Large intestine (tissue), 3 donors: Measurements from ENCODE around the gene MYL7. TPM values are rescaled to one million over a fixed set of nuclear protein-coding genes. Genes with fewer than 3 reads are reported as not detected.
"Not testable (repeated sequence)": the region's sequence is repeated elsewhere in the genome, so short reads cannot be mapped to it uniquely, and the experiment has no call there.

Source experiments
- DNase-seq, 2 donors: peaks; one replicate each; pipeline versions ENCODE4 v3.0.0 to v3.0.0-alpha.2; 2013
- H3K27ac ChIP-seq: one replicate; pipeline ENCODE4 v1.5.1; 2013; ENCODE audit warnings: low read length
- H3K27me3 ChIP-seq: 2 replicates; pipeline ENCODE4 v1.6.1; 2013; ENCODE audit warnings: low read length; ENCODE audit not compliant: control insufficient read depth, insufficient read depth
- H3K36me3 ChIP-seq: 2 replicates; pipeline ENCODE4 v1.6.1; 2013; ENCODE audit warnings: low read length; ENCODE audit not compliant: control insufficient read depth, insufficient read depth
- H3K4me1 ChIP-seq: one replicate; pipeline ENCODE4 v1.6.1; 2013; ENCODE audit warnings: low read length; ENCODE audit not compliant: control insufficient read depth, insufficient read depth
- H3K4me3 ChIP-seq: one replicate; pipeline ENCODE4 v1.5.1; 2013; ENCODE audit warnings: low read length
- H3K9me3 ChIP-seq: one replicate; pipeline ENCODE4 v1.6.1; 2013; ENCODE audit warnings: mild to moderate bottlenecking, low read depth, low read length, moderate library complexity; ENCODE audit not compliant: control insufficient read depth
- WGBS: methylation state at CpG from one replicate; pipeline ENCODE4 v1.1.5; 2013; ENCODE audit warnings: low lambda C conversion rate; ENCODE audit not compliant: insufficient coverage; 5-methylcytosine and 5-hydroxymethylcytosine counted together
- polyA plus RNA-seq: library from polyadenylated mRNA; unstranded; fragments of 120-200 nt; gene quantifications from one replicate; pipeline ENCODE4 v1.2.1, GENCODE V29; 2013

MYL7 gene
- polyA plus RNA-seq, 1 donor: 0.52 TPM

- no peak for DNase-seq
- Histone ChIP-seq H3K4me1 (no peaks in the 10 kb centered on the region), H3K27ac (no peak overlapping the region), H3K4me3 (no peak overlapping the region), H3K36me3 (no peaks in the 10 kb centered on the region), H3K9me3 (no peaks in the 10 kb centered on the region), H3K27me3 (peaks cover 2% of the 10 kb centered on the region)
- WGBS: 45% methylated on average over 2 of the region's 16 CpGs
Measured at GRCh38 chr7:44184206-44184872, 43.2 kb upstream of the MYL7 start.

DNA sequence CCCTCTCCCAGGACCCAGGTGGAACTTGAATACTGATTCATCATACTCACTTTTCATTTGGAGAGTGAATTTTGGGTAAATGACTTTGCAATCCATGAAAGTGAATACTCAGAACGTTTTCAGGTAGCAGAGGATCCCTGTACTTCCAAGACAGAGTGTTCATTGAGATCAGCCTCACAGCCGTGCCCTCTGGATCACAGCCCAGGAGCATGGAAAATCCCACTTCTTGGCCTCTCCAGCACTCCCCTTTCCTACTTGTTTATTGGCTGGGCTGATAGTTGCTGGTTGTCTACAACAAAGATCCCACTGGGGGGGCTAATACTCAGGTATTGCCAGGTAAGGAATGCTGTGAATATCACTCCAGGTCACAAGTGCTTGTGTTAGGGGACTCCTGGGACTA, 42.3 kb upstream of the MYL7 start:
- Histone ChIP-seq H3K36me3 (no peaks in the 10 kb centered on the region), H3K27ac (no peak overlapping the region), H3K9me3 (no peaks in the 10 kb centered on the region), H3K27me3 (peaks cover 2% of the 10 kb centered on the region), H3K4me3 (no peak overlapping the region), H3K4me1 (no peaks in the 10 kb centered on the region)
- no peak for DNase-seq
- no CpG with 5 or more reads among the region's 2 CpGs for WGBS

- no peaks in the 10 kb centered on the region for H3K36me3 ChIP-seq
- no peak overlapping the region for H3K4me3 ChIP-seq
- no peaks in the 10 kb centered on the region for H3K4me1 ChIP-seq
- H3K27me3 ChIP-seq: peaks cover 2% of the 10 kb centered on the region
- no CpG with 5 or more reads among the region's 5 CpGs for WGBS
- H3K27ac ChIP-seq: no peak overlapping the region
- H3K9me3 ChIP-seq: no peaks in the 10 kb centered on the region
- no peak for DNase-seq
Measured at GRCh38 chr7:44182827-44183226, 41.7 kb upstream of the MYL7 start.

- Histone ChIP-seq H3K4me1 (no peaks in the 10 kb centered on the region), H3K27me3 (peaks cover 14% of the 10 kb centered on the region), H3K4me3 (no peak overlapping the region), H3K36me3 (no peaks in the 10 kb centered on the region), H3K27ac (no peak overlapping the region), H3K9me3 (no peaks in the 10 kb centered on the region)
- no CpG with 5 or more reads among the region's 3 CpGs for WGBS
- no peak for DNase-seq
Measured at GRCh38 chr7:44180631-44181030, 39.5 kb upstream of the MYL7 start.

- no peaks in the 10 kb centered on the region for H3K4me1 ChIP-seq
- H3K4me3 ChIP-seq: no peak overlapping the region
- DNase-seq: no peak
- no peaks in the 10 kb centered on the region for H3K9me3 ChIP-seq
- no CpG with 5 or more reads among the region's 4 CpGs for WGBS
- peaks cover 20% of the 10 kb centered on the region for H3K27me3 ChIP-seq
- no peaks in the 10 kb centered on the region for H3K36me3 ChIP-seq
- H3K27ac ChIP-seq: no peak overlapping the region
Measured at GRCh38 chr7:44177570-44178131, 36.5 kb upstream of the MYL7 start.

DNA sequence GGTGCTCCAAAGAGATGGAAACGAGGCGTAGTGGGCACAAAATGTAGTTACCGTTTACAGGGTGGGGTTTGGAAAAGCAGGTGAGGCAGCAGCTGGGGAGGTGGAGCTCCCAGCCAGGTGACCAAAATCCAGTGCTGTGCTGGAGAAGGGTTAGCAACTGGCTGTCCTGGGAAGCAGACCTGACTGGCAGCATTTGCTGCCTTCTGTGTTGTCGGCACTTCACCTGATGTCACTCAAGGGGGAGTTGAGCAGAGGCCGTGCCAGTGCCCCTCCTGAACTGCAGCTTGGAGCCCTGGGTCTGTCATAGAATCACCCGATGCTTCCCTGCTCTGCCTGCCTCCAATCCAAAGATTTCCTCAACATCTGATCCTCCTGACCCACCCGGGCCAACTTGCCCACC, 35.4 kb upstream of the MYL7 start:
- Histone ChIP-seq H3K27ac (no peak overlapping the region), H3K4me3 (no peak overlapping the region), H3K36me3 (no peaks in the 10 kb centered on the region), H3K27me3 (peaks cover 20% of the 10 kb centered on the region), H3K4me1 (no peaks in the 10 kb centered on the region), H3K9me3 (no peaks in the 10 kb centered on the region)
- no peak for DNase-seq
- WGBS: no CpG with 5 or more reads among the region's 7 CpGs

DNA sequence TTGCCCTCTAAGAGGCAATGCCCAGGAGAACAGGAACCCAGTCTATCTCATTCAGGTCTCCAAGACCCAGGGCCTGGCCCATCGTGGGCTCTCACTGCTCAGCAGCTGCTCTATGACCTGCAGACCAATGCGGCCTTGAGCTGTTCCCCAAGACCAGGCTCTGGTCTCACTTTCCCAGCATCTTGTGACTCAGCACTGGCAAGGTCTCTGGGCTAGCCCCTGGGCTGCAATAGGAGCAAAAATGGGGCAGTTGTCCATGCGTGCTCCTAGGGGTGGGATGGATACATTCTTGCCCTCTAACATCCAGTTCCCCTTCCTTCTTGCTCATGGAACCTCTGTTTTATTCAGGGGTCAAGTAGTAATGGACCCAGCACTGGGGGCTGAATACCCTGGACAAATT, 34.6 kb upstream of the MYL7 start:
- no peak overlapping the region for H3K4me3 ChIP-seq
- H3K27me3 ChIP-seq: peaks cover 18% of the 10 kb centered on the region
- no CpG with 5 or more reads among the region's 3 CpGs for WGBS
- DNase-seq: no peak
- H3K4me1 ChIP-seq: no peaks in the 10 kb centered on the region
- no peaks in the 10 kb centered on the region for H3K9me3 ChIP-seq
- H3K27ac ChIP-seq: no peak overlapping the region
- no peaks in the 10 kb centered on the region for H3K36me3 ChIP-seq

DNA sequence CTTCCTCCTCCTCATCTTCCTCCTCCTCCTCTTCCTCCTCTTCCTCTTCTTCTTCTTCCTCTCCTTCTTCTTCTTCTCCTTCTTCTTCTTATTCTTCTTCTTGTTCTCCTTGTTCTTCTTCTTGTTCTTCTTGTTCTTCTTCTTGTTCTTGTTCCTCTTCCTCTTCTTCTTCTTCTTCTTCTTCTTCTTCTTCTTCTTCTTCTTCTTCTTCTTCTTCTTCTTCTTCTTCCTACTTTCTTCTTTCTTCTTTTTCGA, 33.5 kb upstream of the MYL7 start:
- not testable (repeated sequence) for DNase-seq, H3K36me3 ChIP-seq, H3K9me3 ChIP-seq, H3K27ac ChIP-seq, H3K4me1 ChIP-seq, H3K4me3 ChIP-seq
- WGBS: no CpG with 5 or more reads among the region's 1 CpG
- H3K27me3 ChIP-seq: peaks cover 18% of the 10 kb centered on the region

DNA sequence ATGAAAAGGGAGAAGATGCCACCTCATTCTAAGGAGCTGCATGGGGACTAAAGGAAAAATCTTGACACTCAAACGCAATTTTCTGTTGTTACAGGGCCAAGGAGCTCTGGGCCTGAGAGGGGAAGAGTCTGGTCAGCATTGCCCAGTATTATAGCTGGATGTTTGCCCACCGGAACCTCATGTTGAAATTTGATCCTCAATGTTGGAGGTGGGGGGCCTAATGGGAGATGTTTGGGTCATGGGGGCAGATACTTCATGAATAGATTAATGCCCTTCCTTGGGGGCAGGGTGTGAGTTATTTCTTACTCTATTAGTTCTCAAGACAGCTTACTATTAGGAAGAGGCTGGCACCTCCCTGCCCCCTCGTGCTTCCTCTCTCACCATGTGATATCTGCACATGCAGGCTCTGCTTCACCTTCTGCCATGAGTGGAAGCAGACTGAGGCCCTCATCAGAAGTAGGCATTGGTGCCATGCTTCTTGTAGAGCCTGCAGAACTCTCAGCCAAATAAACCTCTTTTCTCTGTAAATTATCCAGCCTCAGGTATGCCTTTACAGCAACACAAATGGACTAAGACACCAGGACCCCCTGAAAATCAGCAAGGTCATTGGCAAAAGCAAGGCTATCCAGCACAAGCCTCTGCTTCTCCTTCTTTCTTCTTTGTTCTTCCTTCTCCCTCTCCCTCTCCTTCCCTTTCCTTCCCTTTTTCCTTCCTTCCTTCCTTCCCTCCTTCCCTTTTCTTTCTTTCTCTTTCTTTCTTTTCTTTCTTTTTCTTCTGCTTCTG, 33.0 kb upstream of the MYL7 start:
- H3K36me3 ChIP-seq: no peaks in the 10 kb centered on the region
- no peaks in the 10 kb centered on the region for H3K9me3 ChIP-seq
- no peaks in the 10 kb centered on the region for H3K4me1 ChIP-seq
- DNase-seq: no peak
- WGBS: no CpG with 5 or more reads among the region's 3 CpGs
- H3K4me3 ChIP-seq: no peak overlapping the region
- H3K27me3 ChIP-seq: peaks cover 18% of the 10 kb centered on the region
- no peak overlapping the region for H3K27ac ChIP-seq

GRCh38 chr7:44172803-44173424, 31.8 kb upstream of the MYL7 start:
- Histone ChIP-seq H3K27me3 (peaks cover 18% of the 10 kb centered on the region), H3K9me3 (no peaks in the 10 kb centered on the region), H3K4me1 (no peaks in the 10 kb centered on the region), H3K36me3 (no peaks in the 10 kb centered on the region), H3K27ac (no peak overlapping the region), H3K4me3 (no peak overlapping the region)
- no CpG with 5 or more reads among the region's 6 CpGs for WGBS
- DNase-seq: no peak
